SJCRH30 (cell line): ENCODE results near the gene DOCK3. TPM values are rescaled to one million over a fixed set of nuclear protein-coding genes. Genes with fewer than 3 reads are reported as not detected.
"Not testable (repeated sequence)": the region's sequence is repeated elsewhere in the genome, so short reads cannot be mapped to it uniquely, and the experiment has no call there.

Experiments
- DNase-seq, 2 experiments: peaks; one replicate each; pipeline ENCODE4 v3.0.0-alpha.2; 2015 to 2020
- H3K27ac ChIP-seq: fragments of 250-450 bp; sonication (Bioruptor Pico); 2 replicates; pipeline ENCODE4 v1.5.1; 2020; ENCODE audit warnings: mild to moderate bottlenecking, moderate library complexity
- H3K27me3 ChIP-seq: fragments of 250-450 bp; sonication (Bioruptor Pico); 2 replicates; pipeline ENCODE4 v1.5.1; 2020; ENCODE audit warnings: mild to moderate bottlenecking, moderate library complexity
- H3K36me3 ChIP-seq: fragments of 250-450 bp; sonication (Bioruptor Pico); 2 replicates; pipeline ENCODE4 v1.5.1; 2020; ENCODE audit warnings: mild to moderate bottlenecking, moderate library complexity
- H3K4me1 ChIP-seq: fragments of 250-450 bp; sonication (Bioruptor Pico); 2 replicates; pipeline ENCODE4 v1.5.1; 2020; ENCODE audit warnings: mild to moderate bottlenecking, moderate library complexity
- H3K4me3 ChIP-seq: fragments of 250-450 bp; sonication (Bioruptor Pico); 2 replicates; pipeline ENCODE4 v1.5.1; 2020; ENCODE audit warnings: mild to moderate bottlenecking, moderate library complexity
- H3K9me3 ChIP-seq: fragments of 250-450 bp; sonication (Bioruptor Pico); replicated peaks from 2 replicates; pipeline ENCODE4 v1.5.1; 2020; ENCODE audit warnings: mild to moderate bottlenecking, moderate library complexity
- total RNA-seq: library from RNA; depleted of rRNA; stranded (reverse); fragments of >200 nt; shearing (Covaris generic); gene quantifications from 2 replicates; pipeline ENCODE4 v1.2.3, GENCODE V29; 2014

DOCK3 gene
- total RNA-seq, 1 experiment from 2014 or later: 0.08 TPM

DNA sequence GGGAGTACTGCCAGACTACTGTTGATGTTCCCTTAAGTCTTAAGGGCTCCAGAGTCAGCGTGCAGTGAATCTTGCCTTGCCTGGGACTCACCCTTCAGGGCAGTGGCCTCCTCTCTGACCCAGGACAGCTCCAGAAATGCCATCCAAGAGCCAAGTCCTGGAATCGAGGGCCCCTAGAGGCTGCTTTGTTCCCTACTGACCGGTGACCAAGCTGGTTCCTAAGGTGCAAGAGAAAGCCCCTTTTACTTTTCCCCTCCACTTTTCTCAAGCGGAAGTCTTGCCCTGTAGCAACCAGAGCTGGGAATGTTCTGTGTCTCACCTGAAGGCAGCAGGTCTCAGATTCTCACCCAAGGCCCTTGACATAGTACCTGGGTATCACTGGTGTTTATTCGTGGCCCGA, 238.0 kb downstream of the DOCK3 start:
- H3K27ac ChIP-seq: no peak overlapping the region
- no peaks in the 10 kb centered on the region for H3K9me3 ChIP-seq
- H3K4me3 ChIP-seq: no peak overlapping the region
- no peaks in the 10 kb centered on the region for H3K4me1 ChIP-seq
- H3K27me3 ChIP-seq: no peaks in the 10 kb centered on the region
- H3K36me3 ChIP-seq: no peaks in the 10 kb centered on the region
- no peak for DNase-seq

DNA sequence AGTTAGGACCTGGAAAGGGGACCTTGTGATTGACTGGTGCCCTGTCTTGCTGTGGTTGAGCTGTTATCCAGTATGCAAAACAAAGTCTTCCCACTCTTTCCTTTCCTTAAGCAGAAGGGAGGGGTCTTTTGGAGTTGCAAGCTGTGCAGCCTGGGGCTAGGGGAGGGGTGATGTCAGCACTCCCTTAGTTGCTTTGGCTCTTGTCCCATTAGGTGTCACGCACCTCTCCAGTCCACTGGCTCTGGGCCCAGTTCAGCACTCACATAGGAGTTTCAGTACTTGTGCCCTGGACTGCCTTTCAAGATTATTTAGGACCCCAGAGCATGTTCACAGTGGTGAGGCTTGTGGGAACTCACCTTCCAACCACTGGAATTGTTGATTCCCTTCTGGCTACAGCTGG, 238.5 kb downstream of the DOCK3 start:
- H3K9me3 ChIP-seq: 0 out of 2 replicates have a peak, but pooled peaks cover 4% of the 10 kb centered on the region
- no peaks in the 10 kb centered on the region for H3K27me3 ChIP-seq
- DNase-seq: no peak
- H3K36me3 ChIP-seq: no peaks in the 10 kb centered on the region
- no peak overlapping the region for H3K27ac ChIP-seq
- H3K4me1 ChIP-seq: no peaks in the 10 kb centered on the region
- H3K4me3 ChIP-seq: no peak overlapping the region

DNA sequence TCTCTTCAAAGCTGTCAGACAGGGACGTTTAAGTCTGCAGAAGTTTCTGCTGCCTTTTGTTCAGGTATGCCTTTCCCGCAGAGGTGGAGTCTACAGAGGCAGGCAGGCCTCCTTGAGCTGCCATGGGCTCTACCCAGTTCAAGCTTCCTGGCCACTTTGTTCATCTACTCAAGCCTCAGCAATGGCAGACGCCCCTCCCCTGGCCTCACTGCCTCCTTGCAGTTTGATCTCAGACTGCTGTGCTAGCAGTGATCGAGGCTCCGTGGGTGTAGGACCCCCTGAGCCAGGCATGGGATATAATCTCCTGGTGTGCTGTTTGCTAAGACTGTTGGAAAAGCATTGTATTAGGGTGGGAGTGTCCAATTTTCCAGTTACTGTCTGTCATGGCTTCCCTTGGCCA, 247.3 kb downstream of the DOCK3 start:
- DNase-seq, H3K4me1 ChIP-seq, H3K36me3 ChIP-seq, H3K9me3 ChIP-seq, H3K27me3 ChIP-seq, H3K4me3 ChIP-seq, H3K27ac ChIP-seq: not testable (repeated sequence)

DNA sequence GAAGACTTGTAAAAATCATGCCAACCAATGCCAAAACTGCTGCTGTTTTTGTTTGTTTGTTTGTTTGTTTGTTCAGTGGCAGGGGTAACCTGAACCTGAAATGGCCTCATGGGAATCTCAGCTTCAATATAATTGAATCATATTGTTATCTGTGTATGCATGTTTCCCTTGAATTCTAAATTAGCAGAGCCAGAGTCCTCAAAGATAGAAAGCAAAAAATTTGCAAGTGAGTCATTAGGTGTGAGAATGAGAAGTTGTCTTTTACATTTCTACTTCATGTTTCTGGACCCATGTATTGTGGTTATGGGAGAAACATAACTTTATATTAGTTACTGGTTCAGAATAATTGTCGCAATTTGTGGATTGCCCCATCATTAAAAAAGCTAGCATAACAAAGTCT, 249.2 kb downstream of the DOCK3 start:
- Histone ChIP-seq H3K4me3 (no peak overlapping the region), H3K27me3 (no peaks in the 10 kb centered on the region), H3K36me3 (no peaks in the 10 kb centered on the region), H3K4me1 (no peaks in the 10 kb centered on the region), H3K9me3 (no peaks in the 10 kb centered on the region), H3K27ac (no peak overlapping the region)
- DNase-seq: no peak

DNA sequence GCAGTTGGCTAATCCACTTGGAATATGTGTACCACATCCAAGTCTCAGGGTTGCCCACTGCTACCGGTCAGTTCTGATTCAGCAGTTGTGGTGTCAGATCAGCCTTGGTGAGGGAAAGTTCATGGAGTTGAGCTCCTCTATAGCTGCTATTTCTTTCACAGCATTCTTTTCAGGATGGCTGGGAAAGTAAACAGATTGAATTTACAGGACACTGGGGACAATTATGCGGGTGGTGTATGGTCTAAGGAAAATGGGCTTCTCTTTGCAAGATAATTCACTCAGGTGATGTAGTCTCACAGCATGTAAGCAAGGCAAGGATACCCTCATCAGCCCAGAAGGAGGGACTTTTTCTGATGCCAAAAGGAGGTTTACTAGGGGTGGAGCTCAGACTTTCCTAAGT, 249.9 kb downstream of the DOCK3 start:
- no peaks in the 10 kb centered on the region for H3K9me3 ChIP-seq
- H3K27ac ChIP-seq: no peak overlapping the region
- no peak overlapping the region for H3K4me3 ChIP-seq
- no peak for DNase-seq
- no peaks in the 10 kb centered on the region for H3K4me1 ChIP-seq
- no peaks in the 10 kb centered on the region for H3K36me3 ChIP-seq
- H3K27me3 ChIP-seq: no peaks in the 10 kb centered on the region

DNA sequence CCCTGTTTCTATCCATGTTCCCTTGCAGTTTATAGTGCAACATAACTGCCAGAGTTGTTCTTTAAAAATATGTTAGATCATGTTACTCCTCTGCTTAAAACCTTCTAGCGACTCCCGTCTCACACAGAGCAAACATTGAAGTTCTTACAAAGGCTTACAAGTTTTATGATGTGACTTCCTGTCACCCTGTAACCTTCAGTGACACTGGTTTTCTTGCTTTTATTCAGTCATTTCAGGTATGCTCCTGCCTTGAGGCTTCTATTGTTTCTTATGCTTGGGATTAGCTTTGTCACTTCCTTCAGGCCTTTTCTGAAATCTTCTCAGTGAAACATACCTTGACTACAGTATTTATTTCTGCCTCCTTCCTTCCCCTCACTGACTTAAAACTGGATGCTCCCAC, 252.1 kb downstream of the DOCK3 start:
- H3K4me3 ChIP-seq: no peak overlapping the region
- DNase-seq: no peak
- H3K4me1 ChIP-seq: no peaks in the 10 kb centered on the region
- H3K27me3 ChIP-seq: peaks cover under 1% of the 10 kb centered on the region; the same call in 1 of the 2 replicates
- H3K27ac ChIP-seq: no peak overlapping the region
- H3K36me3 ChIP-seq: no peaks in the 10 kb centered on the region
- no peaks in the 10 kb centered on the region for H3K9me3 ChIP-seq

DNA sequence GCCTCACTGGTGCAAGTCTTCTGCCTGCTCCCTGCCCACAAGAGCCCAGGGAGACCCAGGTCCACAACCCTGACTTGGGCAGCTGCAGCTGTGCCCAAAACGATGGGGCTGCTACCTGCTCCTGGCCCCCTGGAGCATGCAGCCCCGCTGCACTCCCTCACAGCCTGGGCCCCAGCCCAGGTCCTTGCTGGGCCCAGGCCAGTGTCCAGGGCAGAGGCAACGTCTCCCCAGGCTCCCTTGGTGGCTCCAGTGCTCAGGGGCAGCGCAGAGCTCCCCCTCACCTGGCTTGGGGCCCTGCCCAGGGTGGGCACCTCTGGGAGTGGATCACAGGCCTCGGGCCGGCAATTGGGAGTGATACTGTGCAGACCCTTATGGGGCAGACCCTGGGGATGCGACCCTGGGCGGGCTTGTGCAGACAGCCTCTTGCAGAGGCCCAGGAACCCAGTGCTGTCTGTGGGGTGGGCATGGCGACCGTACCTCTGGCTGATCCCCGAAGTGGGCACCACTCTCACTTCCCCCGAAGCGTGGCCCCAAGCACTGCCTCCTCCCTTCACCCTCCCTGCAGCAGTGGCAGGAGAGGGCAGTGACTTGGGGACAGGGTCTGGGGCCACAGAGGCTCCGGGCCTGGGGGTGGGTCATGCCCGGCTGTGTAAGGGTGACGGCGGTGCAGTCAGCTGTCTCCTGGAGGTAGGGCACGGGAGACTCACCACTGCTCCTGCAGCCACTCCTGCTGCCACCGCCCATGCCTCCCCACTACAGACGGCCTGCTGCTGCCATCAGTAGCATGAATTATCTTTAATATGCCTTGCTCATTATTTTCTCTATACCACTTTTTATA, 255.9 kb downstream of the DOCK3 start:
- Histone ChIP-seq H3K4me3 (no peak overlapping the region), H3K27ac (no peak overlapping the region), H3K4me1 (no peaks in the 10 kb centered on the region), H3K36me3 (no peaks in the 10 kb centered on the region), H3K9me3 (no peaks in the 10 kb centered on the region), H3K27me3 (peaks cover 3% of the 10 kb centered on the region; the same call in 1 of the 2 replicates)
- no peak for DNase-seq

DNA sequence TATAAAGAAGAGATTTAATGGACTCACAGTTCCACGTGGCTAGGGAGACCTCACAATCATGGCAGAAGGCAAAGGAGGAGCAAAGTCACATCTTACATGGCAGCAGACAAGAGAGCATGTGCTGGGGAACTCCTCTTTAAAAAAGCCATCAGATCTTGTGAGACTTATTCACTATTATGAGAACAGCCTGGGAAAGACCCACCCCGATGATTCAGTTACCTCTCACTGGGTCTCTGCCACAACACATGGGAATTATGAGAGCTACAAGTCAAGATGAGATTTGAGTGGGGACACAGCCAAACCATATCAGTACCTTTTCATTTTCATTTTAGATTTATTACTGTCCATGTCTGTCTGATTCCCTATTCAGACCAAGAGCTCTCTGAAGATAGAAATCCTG, 258.2 kb downstream of the DOCK3 start:
- not testable (repeated sequence) for H3K9me3 ChIP-seq, H3K27me3 ChIP-seq, H3K4me3 ChIP-seq, H3K27ac ChIP-seq, DNase-seq, H3K36me3 ChIP-seq, H3K4me1 ChIP-seq

DNA sequence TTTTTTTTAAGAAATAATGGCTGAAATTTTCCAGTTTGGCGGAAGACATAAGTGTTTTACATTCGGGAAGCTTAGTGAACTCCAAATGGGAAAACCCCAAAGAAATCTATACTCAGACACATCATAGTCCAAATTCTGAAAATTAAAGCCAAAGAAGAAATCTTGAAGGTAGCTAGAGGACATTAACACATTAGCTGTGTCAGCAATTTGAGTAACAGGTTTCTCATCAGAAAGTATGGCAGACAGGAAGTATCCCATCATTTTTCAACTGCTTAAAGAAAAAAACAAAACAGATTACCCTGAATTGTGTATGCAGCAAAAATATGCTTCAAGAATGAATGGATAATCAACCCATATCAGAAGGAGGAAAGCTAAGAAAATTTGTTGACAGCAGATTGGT, 261.7 kb downstream of the DOCK3 start:
- H3K9me3 ChIP-seq: no peaks in the 10 kb centered on the region
- no peaks in the 10 kb centered on the region for H3K4me1 ChIP-seq
- H3K27me3 ChIP-seq: 0 out of 2 replicates have a peak, but pooled peaks cover 3% of the 10 kb centered on the region

DNA sequence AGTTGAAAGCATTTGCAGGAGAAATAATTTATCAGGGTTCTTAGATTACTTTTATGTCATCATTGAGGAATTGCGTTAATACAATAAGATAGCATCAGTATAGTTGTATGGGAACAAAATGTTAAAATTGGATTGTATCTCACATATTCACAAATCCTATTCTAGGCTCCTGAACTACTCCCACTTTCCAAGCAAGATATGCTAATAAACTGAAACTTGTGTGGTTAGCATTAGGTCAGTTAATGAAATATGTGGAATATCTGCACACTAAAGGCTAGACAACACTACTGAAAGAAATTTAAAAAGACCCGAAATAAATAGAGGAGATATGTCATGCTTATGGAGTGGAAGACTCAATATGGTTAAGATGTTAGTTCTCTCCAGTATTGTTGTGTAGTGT, 272.7 kb downstream of the DOCK3 start:
- Histone ChIP-seq H3K27me3 (no peaks in the 10 kb centered on the region), H3K4me3 (no peak overlapping the region), H3K36me3 (no peaks in the 10 kb centered on the region), H3K9me3 (no peaks in the 10 kb centered on the region), H3K4me1 (no peaks in the 10 kb centered on the region), H3K27ac (no peak overlapping the region)
- DNase-seq: no peak

More for the DNA sequence above, 261.7 kb downstream of the DOCK3 start:
- no peak for DNase-seq
- H3K27ac ChIP-seq: no peak overlapping the region
- H3K36me3 ChIP-seq: no peaks in the 10 kb centered on the region
- H3K4me3 ChIP-seq: no peak overlapping the region

DNA sequence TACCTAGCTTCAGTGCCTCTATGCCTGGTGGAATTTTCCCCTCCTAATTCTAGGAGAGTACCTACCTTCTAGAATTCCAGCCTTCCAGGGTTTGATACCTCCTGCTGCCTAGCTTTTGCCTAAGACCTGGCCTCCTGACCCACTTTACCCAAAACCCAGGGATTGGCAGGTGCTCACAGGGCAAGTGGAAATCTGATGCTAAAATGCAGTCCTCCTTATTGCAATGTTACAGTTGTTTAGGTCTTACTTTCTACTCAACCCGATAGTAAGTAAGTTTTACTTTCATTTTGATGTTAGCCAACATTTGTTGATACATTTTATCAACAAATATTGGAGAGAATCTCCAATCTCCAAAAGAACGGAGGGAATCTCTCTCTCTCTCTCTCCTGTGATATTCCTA, 275.9 kb downstream of the DOCK3 start:
- H3K27me3 ChIP-seq: no peaks in the 10 kb centered on the region
- H3K36me3 ChIP-seq: no peaks in the 10 kb centered on the region
- H3K27ac ChIP-seq: no peak overlapping the region
- no peak for DNase-seq
- no peaks in the 10 kb centered on the region for H3K4me1 ChIP-seq
- H3K4me3 ChIP-seq: no peak overlapping the region
- H3K9me3 ChIP-seq: no peaks in the 10 kb centered on the region

DNA sequence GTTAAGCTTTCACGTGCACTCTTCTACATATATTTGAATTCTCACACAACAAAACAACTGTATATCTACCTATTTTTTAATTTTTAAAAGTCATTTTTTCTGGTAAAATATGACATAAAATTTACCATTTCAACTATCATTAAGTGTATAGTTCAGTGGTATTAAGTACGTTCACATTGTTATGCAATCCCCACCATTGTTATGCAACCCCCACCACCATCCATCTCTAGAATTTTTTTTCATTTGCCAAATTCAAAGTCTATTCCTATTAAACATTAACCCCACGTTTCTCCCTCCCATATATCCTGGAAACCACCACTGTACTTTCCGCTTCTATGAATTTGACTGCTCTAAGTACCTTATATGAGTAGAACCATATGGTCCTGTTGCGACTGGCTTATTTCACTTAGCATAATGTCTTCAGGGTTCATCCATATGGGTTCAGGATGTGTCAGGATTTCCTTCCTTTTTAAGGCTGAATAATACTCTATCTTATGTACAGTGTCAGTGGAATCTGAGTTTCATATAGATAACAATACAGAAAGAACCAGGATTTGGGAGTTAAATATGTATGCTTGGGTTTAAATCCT, 279.2 kb downstream of the DOCK3 start:
- no peak for DNase-seq
- no peaks in the 10 kb centered on the region for H3K4me1 ChIP-seq
- no peaks in the 10 kb centered on the region for H3K9me3 ChIP-seq
- H3K27me3 ChIP-seq: no peaks in the 10 kb centered on the region
- no peak overlapping the region for H3K27ac ChIP-seq
- no peaks in the 10 kb centered on the region for H3K36me3 ChIP-seq
- no peak overlapping the region for H3K4me3 ChIP-seq

DNA sequence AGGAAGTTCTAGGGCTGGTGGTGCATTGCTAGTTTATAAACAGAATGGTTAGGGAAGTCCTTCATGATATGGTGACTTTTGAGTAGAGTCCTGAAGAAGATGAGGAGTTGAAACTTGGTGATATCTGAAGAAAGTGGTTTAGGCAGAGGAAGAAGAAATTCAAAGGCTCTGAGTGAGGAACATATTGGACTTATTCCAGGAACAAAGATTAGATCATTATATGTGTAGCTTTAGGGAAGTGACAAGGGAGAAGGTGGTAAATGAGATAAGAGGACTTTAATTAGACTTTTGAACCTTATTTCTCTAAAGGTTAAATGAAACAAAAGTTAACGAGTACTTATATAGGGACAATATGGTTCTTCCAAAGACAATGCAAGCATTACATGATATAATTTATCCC, 286.7 kb downstream of the DOCK3 start:
- H3K9me3 ChIP-seq: no peaks in the 10 kb centered on the region
- no peak for DNase-seq
- no peak overlapping the region for H3K27ac ChIP-seq
- H3K36me3 ChIP-seq: no peaks in the 10 kb centered on the region
- no peaks in the 10 kb centered on the region for H3K27me3 ChIP-seq
- no peaks in the 10 kb centered on the region for H3K4me1 ChIP-seq
- no peak overlapping the region for H3K4me3 ChIP-seq

DNA sequence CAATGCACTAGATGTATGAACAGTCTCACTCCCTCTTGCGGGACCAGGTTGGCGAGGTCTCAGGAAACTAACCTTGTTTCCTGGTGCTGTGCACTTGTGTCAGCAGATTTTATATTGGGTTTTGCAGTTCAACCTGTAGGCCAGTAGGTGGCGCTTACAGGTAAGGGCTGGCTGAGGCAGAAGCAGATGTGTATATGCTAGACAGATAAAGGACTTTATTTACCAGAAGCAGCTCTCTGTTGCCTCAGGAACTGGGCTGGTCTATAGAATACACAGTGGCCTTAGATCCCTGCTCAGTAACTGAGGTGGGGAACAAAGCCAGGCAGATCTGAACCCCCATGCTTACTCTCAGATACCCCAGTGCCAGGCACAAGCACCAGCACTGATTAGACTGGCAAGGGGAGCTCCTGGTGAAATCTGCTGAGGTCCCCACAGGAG, 296.8 kb downstream of the DOCK3 start:
- no peaks in the 10 kb centered on the region for H3K9me3 ChIP-seq
- DNase-seq: peak; percentile 32 to 68
- no peaks in the 10 kb centered on the region for H3K27me3 ChIP-seq
- H3K36me3 ChIP-seq: no peaks in the 10 kb centered on the region
- no peaks in the 10 kb centered on the region for H3K4me1 ChIP-seq
- H3K27ac ChIP-seq: no peak overlapping the region
- no peak overlapping the region for H3K4me3 ChIP-seq

DNA sequence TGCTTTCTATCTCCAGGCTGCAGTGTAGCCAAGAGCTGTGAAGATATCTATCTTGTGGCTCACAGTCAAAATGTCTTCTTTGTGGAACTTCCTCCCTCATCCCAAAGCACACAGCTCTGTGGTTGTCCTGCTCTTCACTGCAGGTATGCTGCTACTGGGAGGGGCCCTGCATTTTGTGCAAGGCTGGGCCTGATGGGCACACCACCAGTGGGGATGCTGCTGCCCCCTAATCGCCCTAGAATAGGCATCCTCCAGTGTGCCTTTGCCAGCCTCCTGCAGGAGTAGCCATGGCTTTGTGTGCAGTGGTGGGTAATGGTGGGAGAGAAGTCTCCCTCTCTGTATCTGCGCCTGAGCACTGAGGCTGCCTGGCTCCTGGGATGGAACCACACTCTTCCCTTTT, 297.3 kb downstream of the DOCK3 start:
- DNase-seq: no peak
- Histone ChIP-seq H3K4me3 (no peak overlapping the region), H3K27ac (no peak overlapping the region), H3K4me1 (no peaks in the 10 kb centered on the region), H3K9me3 (no peaks in the 10 kb centered on the region), H3K27me3 (no peaks in the 10 kb centered on the region), H3K36me3 (no peaks in the 10 kb centered on the region)

DNA sequence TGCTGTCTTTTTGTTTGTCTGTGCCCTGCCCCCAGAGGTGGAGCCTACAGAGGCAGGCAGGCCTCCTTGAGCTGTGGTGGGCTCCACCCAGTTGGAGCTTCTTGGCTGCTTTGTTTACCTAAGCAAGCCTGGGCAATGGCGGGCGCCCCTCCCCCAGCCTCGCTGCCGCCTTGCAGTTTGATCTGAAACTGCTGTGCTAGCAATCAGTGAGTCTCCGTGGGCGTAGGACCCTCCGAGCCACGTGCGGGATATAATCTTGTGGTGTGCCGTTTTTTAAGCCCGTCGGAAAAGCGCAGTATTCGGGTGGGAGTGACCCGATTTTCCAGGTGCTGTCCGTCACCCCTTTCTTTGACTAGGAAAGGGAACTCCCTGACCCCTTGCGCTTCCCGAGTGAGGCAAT, 303.9 kb downstream of the DOCK3 start:
- H3K4me3 ChIP-seq, H3K4me1 ChIP-seq, H3K9me3 ChIP-seq, DNase-seq, H3K27ac ChIP-seq, H3K27me3 ChIP-seq, H3K36me3 ChIP-seq: not testable (repeated sequence)
